CD4-positive, alpha-beta T cell treated with Interleukin-2 at 100 ng/mL for 4 hours (primary cell): ENCODE measurements around the gene GLE1.
"Not testable (repeated sequence)": the region's sequence is repeated elsewhere in the genome, so short reads cannot be mapped to it uniquely, and the experiment has no call there.

Experiments used
- DNase-seq: peaks from one replicate; pipeline ENCODE4 v3.0.0-alpha.2; 2020; ENCODE audit warnings: low spot score

GLE1 gene

GRCh38 chr9:128552744-128553440 lies 48.4 kb downstream of the GLE1 start:
- DNase-seq = peak; percentile 33

- no peak for DNase-seq
These were observed 49.2 kb downstream of the GLE1 start for GRCh38 chr9:128553728-128554127.

- DNase-seq = peak; percentile 13
These were observed 49.8 kb downstream of the GLE1 start for GRCh38 chr9:128554155-128554862.

GRCh38 chr9:128555180-128555721 lies 50.7 kb downstream of the GLE1 start:
- DNase-seq = no peak

- peak; percentile 16 for DNase-seq
These were observed 51.8 kb downstream of the GLE1 start for GRCh38 chr9:128556276-128556675.

- no peak for DNase-seq
These were observed 52.6 kb downstream of the GLE1 start for GRCh38 chr9:128556926-128557634.

GRCh38 chr9:128558431-128559310 lies 54.2 kb downstream of the GLE1 start:
- peak; percentile 35 for DNase-seq

- DNase-seq = no peak
These were observed 61.1 kb downstream of the GLE1 start for GRCh38 chr9:128565578-128565977.

- DNase-seq = no peak
These were observed 64.1 kb downstream of the GLE1 start for GRCh38 chr9:128568470-128569078.

- DNase-seq = no peak
These were observed 71.0 kb downstream of the GLE1 start for GRCh38 chr9:128575469-128575868.

GRCh38 chr9:128575916-128576315 lies 71.4 kb downstream of the GLE1 start:
- DNase-seq = no peak

- DNase-seq = no peak
These were observed 72.7 kb downstream of the GLE1 start for GRCh38 chr9:128577206-128577605.

GRCh38 chr9:128579194-128579593 lies 74.7 kb downstream of the GLE1 start:
- DNase-seq = no peak

- DNase-seq = no peak
These were observed 76.2 kb downstream of the GLE1 start for GRCh38 chr9:128580731-128581130.

GRCh38 chr9:128585155-128585554 lies 80.6 kb downstream of the GLE1 start:
- DNase-seq = not testable (repeated sequence)

GRCh38 chr9:128586934-128587333 lies 82.4 kb downstream of the GLE1 start:
- DNase-seq = not testable (repeated sequence)

- DNase-seq = peak; percentile 25
These were observed 82.9 kb downstream of the GLE1 start for GRCh38 chr9:128587453-128587852.

GRCh38 chr9:128588581-128589233 lies 84.2 kb downstream of the GLE1 start:
- DNase-seq = no peak
